HAP-1 (cell line): Measurements from ENCODE around the gene ZMYND15.

Experiments
- DNase-seq, 2 experiments: peaks; one replicate each; pipeline ENCODE4 v3.0.0-alpha.2; 2016 to 2020; ENCODE audit warnings: low spot score in 2 of 2
- H3K27me3 ChIP-seq: fragments of 250-450 bp; sonication (Bioruptor Pico); 2 replicates; pipeline ENCODE4 v1.5.1; 2020; ENCODE audit warnings: low read depth, mild to moderate bottlenecking, moderate library complexity
- H3K36me3 ChIP-seq: fragments of 250-450 bp; sonication (Bioruptor Pico); replicated peaks from 2 replicates; pipeline ENCODE4 v1.5.1; 2020; ENCODE audit warnings: mild to moderate bottlenecking
- H3K4me1 ChIP-seq: fragments of 250-450 bp; sonication (Bioruptor Pico); 2 replicates; pipeline ENCODE4 v1.5.1; 2020; ENCODE audit warnings: mild to moderate bottlenecking
- H3K4me3 ChIP-seq: fragments of 250-450 bp; sonication (Bioruptor Pico); 2 replicates; pipeline ENCODE4 v1.5.1; 2020; ENCODE audit warnings: mild to moderate bottlenecking, moderate library complexity
- H3K9me3 ChIP-seq: fragments of 250-450 bp; sonication (Bioruptor Pico); 2 replicates; pipeline ENCODE4 v1.5.1; 2020; ENCODE audit warnings: mild to moderate bottlenecking, moderate library complexity
- in situ Hi-C: fragments of 300-500 bp; cut with MboI; formaldehyde crosslinking; loops from 3 replicates; pipeline ENCODE4 v1.14.3; 2020; ENCODE audit warnings: low sequenced_read_pairs, inconsistent platforms, mixed read lengths

ZMYND15 gene

DNA sequence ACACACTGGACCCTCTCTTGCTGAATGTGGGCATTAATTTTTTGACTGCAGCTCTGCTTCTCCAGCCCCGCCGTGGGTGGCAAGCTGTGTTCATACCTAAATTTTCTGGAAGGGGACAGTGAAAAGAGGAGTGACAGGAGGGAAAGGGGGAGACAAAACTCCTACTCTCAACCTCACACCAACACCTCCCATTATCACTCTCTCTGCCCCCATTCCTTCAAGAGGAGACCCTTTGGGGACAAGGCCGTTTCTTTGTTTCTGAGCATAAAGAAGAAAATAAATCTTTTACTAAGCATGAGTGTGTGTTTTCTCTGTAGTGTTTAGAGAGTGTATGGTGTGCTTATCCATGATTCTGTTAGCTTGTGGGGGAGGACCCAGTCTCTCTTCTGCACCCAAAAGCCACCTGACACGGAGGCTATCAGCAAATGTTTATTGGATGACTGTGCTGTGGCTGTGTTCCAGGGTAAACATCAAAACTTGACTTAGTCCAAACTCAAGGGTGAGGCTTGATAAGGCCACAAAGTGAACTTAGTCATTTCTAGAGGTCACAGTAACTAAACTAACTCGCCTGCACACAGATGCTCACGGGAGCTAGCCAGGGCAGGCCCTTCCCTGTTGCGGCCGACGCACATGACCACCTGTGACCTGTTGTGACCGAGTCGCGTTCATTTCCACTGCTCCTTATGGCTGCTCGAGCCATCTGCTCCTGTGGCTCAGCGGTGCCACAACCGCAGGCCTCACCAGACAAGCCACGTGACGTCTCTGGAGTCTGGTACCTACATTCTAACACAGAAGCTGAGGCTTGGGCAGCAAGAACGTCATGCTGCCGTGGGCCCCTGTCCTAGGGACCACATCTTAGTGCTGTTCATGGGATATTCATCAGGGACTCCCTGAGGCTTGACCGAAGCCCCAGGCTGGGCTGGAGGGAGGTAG lies 18.2 kb upstream of the ZMYND15 start:
- H3K4me3 ChIP-seq = no peak overlapping the region

DNA sequence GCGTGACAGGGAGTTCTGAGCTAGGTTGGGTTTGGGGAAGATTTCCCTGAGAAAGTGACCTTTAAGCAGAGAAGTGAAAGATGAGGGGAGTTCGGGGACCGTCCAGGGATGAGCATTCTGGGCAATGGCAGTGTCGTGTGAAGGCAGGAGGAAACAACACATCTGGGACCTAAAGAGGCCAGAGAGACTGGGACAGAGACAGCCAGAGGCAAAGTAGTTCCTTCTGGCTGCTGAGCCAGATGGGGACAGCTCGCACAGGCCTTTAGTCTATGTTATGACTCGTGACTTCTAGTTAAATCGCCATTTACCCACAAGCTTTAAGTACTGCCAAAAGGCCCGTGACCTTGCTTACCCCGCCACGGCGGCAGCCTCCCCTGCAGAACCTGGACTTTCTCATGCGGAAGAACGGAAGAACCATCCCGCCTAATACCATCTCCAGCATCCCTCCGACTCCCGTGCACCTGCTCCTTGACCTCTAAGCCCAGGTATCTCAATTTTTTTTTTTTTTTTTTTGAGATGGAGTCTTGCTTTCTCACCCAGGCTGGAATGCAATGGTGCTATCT lies 16.9 kb upstream of the ZMYND15 start:
- in situ Hi-C loops = no loop called here
- no peaks in the 10 kb centered on the region for H3K4me1 ChIP-seq

More for the DNA sequence above, 18.2 kb upstream of the ZMYND15 start:
- no peak for DNase-seq
- Histone ChIP-seq H3K9me3 (no peaks in the 10 kb centered on the region), H3K36me3 (peaks cover 18% of the 10 kb centered on the region), H3K4me1 (no peaks in the 10 kb centered on the region), H3K27me3 (no peaks in the 10 kb centered on the region)
- in situ Hi-C loops = no loop called here

DNA sequence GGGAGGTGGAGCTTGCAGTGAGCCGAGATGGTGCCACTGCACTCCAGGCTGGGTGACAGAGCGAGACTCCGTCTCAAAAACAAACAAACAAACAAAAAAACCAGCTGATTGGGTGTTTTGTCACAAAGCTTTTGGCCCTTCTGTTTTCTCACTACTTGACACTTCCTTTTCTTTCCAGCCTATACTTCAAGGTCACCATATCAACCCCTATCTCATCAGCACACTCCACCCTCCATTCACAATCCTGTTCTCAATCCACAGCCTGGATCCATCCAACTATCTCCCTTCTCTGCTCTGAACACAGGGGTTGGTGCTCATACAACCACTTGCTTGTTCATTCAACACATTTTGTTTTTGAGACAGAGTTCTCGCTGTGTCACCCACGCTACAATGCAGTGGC lies 15.0 kb upstream of the ZMYND15 start:
- Histone ChIP-seq H3K36me3 (peaks cover 5% of the 10 kb centered on the region), H3K4me3 (no peak overlapping the region), H3K9me3 (no peaks in the 10 kb centered on the region), H3K27me3 (no peaks in the 10 kb centered on the region), H3K4me1 (no peaks in the 10 kb centered on the region)
- no peak for DNase-seq
- in situ Hi-C loops = no loop called here

More for the DNA sequence above, 16.9 kb upstream of the ZMYND15 start:
- no peak for DNase-seq
- peaks cover 9% of the 10 kb centered on the region for H3K36me3 ChIP-seq
- no peaks in the 10 kb centered on the region for H3K27me3 ChIP-seq
- no peaks in the 10 kb centered on the region for H3K9me3 ChIP-seq
- H3K4me3 ChIP-seq = no peak overlapping the region

DNA sequence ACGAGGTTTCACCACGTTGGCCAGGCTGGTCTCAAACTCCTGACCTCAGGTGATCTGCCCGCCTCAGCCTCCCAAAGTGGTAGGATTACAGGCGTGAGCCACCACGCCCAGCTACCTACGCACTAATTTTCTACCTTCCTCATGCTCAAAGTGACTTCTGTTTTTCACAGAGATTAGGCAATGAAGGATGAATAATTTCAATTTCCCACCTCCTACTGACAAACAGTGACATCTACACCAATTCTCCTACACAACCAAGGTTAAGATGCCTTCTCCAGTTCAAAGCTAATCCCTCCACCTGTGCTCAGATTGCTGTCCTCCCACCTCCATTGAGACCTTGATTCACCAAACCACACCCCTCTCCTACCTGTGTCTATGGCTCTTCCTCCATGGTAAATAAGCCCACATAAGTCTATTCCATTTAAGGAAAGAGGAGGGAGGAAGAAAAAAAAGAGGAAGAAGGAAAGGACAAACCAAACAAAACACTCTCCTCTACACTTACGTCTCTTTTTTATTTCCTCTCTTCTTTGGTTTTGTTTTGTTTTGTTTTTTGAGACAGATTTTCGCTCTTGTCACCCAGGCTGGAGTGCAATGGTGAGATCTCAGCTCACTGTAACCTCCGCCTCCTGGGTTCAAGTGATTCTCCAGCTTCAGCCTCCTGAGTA lies 13.9 kb upstream of the ZMYND15 start:
- Histone ChIP-seq H3K4me3 (no peak overlapping the region), H3K27me3 (no peaks in the 10 kb centered on the region), H3K9me3 (no peaks in the 10 kb centered on the region; the same call in 1 of the 2 replicates), H3K4me1 (peaks cover 4% of the 10 kb centered on the region; the same call in 1 of the 2 replicates), H3K36me3 (no peaks in the 10 kb centered on the region; the same call in 1 of the 2 replicates)
- in situ Hi-C loops = no loop called here
- DNase-seq = no peak

DNA sequence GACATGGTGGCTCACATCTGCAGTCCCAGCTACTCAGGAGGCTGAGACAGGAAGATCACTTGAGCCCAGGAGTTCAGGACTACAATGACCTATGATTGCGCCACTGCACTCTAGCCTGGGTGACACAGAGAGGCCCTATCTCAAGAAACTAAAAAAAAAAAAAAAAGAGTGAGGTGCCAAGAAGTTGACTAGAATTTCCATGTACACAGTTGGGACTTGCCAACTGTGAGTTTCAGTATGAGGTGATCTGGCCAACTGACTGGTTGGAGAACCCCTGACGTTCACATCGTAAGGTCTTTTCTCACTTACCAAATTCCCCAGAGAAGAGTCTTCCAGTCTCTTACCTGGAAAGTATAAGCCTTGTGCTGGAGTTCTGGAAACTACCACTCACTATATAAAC lies 11.5 kb upstream of the ZMYND15 start:
- DNase-seq = no peak
- Histone ChIP-seq H3K27me3 (no peaks in the 10 kb centered on the region), H3K9me3 (no peaks in the 10 kb centered on the region; the same call in 1 of the 2 replicates), H3K4me1 (peaks cover 7% of the 10 kb centered on the region), H3K4me3 (no peak overlapping the region), H3K36me3 (no peaks in the 10 kb centered on the region)
- in situ Hi-C loops = no loop called here

DNA sequence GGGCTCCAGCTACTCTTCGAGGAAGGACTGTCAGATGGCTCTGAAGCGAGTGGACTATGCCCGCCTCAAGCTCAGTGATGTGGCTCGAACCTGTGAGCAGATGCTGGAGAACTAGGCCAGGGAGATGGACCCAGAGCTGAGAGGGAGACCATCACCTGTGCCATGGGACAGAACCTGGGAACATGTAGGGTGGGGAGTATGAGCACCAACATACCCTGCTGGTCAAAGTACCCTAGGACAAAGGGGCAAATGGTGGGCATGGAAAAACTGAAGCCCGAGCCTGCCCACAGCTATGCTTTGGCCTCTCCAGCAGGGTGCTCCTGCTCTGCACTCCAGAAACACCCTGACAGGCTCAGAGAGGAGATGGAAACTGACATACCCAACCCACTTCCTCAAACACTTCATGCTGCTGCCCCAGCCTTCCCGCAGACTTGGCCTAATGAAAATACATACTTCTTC lies 6.5 kb upstream of the ZMYND15 start:
- Histone ChIP-seq H3K9me3 (no peaks in the 10 kb centered on the region; the same call in 1 of the 2 replicates), H3K4me1 (peaks cover 7% of the 10 kb centered on the region), H3K27me3 (no peaks in the 10 kb centered on the region), H3K36me3 (peaks cover 2% of the 10 kb centered on the region; the same call in 1 of the 2 replicates), H3K4me3 (no peak overlapping the region)
- DNase-seq = no peak
- in situ Hi-C loops = loop anchor here (5.0 kb wide), 1 partner anchor 149 kb away; no protein-coding TSS in a partner anchor

DNA sequence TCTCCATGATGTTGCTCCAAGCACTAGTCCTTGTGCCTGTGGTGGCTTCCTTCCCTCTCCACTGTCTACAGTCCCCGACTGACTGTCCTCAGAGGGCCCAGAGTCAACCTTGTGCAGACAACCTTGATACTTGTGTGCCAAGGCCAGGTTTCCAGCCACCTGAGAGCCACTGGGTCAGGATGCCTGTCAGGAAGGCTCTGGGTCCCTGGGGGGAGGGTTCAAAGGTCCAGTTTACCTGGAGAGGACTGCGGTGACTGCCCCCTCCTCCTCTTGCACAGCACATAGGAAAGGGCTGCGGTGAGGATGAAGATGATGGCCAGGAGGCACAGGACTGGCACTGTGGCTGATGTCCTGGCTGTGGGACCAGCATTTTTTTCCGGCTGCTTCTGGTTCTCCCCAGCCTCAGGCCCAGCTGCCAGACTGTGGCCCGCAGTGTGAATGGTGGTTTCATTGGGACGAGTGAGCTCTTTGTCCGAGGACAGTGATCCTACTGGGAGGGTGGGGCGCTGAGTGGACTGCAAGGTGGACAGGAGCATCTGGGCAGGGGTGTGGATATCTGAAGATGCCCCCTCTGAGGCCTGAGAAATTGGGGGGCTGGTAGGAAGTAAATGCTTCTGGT lies 4.7 kb upstream of the ZMYND15 start:
- Histone ChIP-seq H3K9me3 (no peaks in the 10 kb centered on the region; the same call in 1 of the 2 replicates), H3K36me3 (peaks cover 2% of the 10 kb centered on the region; the same call in 1 of the 2 replicates), H3K27me3 (no peaks in the 10 kb centered on the region), H3K4me1 (peaks cover 7% of the 10 kb centered on the region), H3K4me3 (no peak overlapping the region)
- no peak for DNase-seq
- in situ Hi-C loops = loop anchor here (5.0 kb wide), 1 partner anchor 147 kb away; no protein-coding TSS in a partner anchor

DNA sequence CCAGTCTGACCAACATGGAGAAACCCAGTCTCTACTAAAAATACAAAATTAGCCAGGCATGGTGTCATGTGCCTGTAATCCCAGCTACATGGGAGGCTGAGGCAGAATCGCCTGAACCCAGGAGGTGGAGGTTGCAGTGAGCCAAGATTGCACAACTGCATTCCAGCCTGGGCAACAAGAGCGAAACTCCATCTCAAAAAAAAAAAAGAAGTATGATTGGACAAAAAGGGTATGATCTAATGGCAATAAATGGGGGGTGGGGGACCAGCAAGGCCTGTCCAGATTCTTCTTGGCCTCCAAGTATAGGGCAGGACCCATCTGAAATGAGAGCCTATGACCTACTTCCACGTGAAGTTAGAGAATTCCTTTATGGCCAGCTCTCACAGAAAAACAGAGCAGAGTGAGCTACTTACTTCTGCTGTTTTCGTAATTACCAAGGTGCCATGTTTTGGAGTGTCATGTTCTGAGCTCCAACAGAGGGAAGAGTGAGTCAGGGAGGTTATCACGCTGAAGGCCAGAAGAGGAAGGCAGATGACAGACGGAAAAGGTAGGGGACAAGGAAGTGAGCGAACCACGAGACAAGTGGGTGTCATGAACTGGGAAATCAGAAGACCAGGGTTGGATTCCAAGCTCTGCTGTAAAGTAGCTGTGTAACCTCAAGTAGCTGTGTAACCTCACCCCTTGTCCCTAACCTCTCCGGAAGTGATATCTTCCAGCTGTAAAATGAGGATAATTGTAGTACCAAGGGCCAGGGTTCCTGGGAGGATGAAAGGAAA lies 3.6 kb upstream of the ZMYND15 start:
- Histone ChIP-seq H3K27me3 (no peaks in the 10 kb centered on the region), H3K4me1 (peaks cover 3% of the 10 kb centered on the region; the same call in 1 of the 2 replicates), H3K4me3 (no peak overlapping the region), H3K9me3 (no peaks in the 10 kb centered on the region), H3K36me3 (peaks cover 2% of the 10 kb centered on the region; the same call in 1 of the 2 replicates)
- DNase-seq = no peak
- in situ Hi-C loops = no loop called here

DNA sequence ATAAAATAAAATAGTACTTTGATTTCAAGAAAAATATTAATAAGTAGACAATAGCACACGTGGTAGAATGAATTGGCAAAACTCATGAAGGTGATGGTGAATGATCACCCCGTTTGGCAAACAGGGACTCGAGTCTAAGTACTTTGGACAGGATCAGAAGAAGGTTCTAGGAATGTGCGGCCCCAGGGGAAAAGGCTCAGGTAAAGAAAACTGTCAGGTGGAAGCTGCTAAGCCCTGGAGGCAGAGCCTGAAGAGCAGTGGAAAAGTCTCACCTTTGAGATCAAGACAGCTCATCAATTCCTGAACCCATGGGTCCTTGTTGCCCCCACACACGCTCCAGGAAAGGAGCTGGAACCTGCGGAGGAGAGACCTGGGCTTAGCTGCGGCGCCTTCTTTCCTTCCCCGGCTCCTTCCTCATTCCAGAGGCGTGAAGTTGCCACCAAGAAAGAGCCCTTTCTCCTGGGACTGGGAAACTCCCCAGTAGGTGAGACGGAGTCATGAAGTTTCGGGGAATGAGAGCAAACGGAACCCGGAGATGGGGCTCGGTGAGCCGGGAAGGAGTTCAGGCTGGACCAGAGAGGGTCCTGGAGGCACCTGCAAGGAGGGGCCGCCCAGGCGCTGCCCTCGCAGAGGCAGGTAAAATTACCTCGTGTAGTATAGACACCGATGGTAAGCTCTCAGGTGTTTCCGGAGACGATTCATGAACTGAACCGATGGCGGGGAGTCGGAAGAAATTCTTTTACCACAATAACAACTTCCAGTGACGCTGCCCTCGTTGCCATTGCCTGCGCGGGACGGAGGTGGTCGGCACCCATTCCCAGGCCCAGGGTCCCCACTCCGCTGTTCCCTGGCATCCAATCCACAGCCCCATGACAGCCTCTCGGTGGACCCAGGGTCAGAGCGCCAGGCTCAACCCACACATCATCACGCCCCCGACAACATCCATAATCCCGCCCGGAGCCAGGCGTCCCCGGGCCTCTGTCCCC lies 1.2 kb upstream of the ZMYND15 start:
- in situ Hi-C loops = no loop called here
- no peak for DNase-seq
- Histone ChIP-seq H3K36me3 (peaks cover under 1% of the 10 kb centered on the region; the same call in 1 of the 2 replicates), H3K27me3 (no peaks in the 10 kb centered on the region), H3K9me3 (no peaks in the 10 kb centered on the region), H3K4me3 (peak overlapping the region; percentile 54), H3K4me1 (no peaks in the 10 kb centered on the region; the same call in 1 of the 2 replicates)

DNA sequence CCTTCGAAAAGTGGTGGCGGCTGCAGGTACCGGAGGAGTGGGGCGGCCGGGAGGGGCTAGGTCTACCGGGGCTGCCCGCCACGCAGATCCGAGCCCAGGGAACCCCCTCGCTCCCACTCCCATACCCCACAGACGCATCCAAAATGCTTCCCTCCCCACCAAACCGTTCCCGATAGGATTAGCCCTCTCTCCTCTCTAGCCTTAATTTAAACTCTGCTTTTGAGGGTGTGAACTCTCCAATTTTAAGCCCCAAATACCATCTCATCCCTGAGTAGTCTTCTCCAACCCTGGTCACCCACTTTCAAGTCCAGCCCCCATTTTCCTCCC lies 355 bp downstream of the ZMYND15 start:
- peak overlapping the region; percentile 54 for H3K4me3 ChIP-seq

DNA sequence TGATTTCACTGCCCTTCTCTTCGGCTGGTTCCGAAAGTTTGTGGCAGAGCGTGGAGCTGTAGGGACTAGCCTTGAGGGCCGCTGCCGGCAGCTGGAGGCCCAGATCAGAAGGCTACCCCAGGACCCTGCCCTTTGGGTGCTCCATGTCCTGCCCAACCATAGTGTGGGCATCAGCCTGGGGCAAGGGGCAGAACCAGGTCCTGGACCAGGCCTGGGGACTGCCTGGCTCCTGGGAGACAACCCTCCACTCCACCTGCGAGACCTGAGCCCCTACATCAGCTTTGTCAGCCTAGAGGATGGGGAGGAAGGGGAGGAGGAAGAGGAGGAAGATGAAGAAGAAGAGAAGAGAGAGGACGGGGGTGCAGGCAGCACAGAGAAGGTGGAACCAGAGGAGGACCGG lies 951 bp downstream of the ZMYND15 start:
- in situ Hi-C loops = no loop called here

More for the DNA sequence above, 355 bp downstream of the ZMYND15 start:
- no peak for DNase-seq
- no peaks in the 10 kb centered on the region for H3K9me3 ChIP-seq
- H3K36me3 ChIP-seq = no peaks in the 10 kb centered on the region
- H3K27me3 ChIP-seq = no peaks in the 10 kb centered on the region
- no peaks in the 10 kb centered on the region; the same call in 1 of the 2 replicates for H3K4me1 ChIP-seq
- in situ Hi-C loops = no loop called here

DNA sequence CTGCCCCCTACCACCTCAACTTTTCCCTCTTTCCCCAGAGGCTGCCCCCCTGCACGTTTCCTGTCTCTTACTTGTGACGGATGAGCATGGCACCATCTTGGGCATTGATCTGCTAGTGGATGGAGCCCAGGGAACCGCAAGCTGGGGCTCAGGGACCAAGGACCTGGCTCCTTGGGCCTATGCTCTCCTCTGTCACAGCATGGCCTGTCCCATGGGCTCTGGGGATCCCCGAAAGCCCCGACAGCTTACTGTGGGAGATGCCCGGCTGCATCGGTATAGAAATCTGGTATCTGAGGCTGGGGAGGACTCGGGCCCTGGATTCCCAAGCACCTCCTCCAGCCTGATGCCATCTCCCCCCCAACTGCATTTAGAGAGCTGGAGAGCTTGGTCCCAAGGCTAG lies 1.9 kb downstream of the ZMYND15 start:
- no peak overlapping the region for H3K4me3 ChIP-seq
- H3K4me1 ChIP-seq = no peaks in the 10 kb centered on the region; the same call in 1 of the 2 replicates
- H3K27me3 ChIP-seq = no peaks in the 10 kb centered on the region
- no peak for DNase-seq
- H3K36me3 ChIP-seq = no peaks in the 10 kb centered on the region
- no peaks in the 10 kb centered on the region; the same call in 1 of the 2 replicates for H3K9me3 ChIP-seq
- in situ Hi-C loops = no loop called here

More for the DNA sequence above, 951 bp downstream of the ZMYND15 start:
- H3K4me1 ChIP-seq = no peaks in the 10 kb centered on the region; the same call in 1 of the 2 replicates
- no peaks in the 10 kb centered on the region for H3K36me3 ChIP-seq
- H3K27me3 ChIP-seq = no peaks in the 10 kb centered on the region
- DNase-seq = no peak
- no peak overlapping the region for H3K4me3 ChIP-seq
- no peaks in the 10 kb centered on the region for H3K9me3 ChIP-seq
